ENCODE results near the gene PI4KA.

DNA sequence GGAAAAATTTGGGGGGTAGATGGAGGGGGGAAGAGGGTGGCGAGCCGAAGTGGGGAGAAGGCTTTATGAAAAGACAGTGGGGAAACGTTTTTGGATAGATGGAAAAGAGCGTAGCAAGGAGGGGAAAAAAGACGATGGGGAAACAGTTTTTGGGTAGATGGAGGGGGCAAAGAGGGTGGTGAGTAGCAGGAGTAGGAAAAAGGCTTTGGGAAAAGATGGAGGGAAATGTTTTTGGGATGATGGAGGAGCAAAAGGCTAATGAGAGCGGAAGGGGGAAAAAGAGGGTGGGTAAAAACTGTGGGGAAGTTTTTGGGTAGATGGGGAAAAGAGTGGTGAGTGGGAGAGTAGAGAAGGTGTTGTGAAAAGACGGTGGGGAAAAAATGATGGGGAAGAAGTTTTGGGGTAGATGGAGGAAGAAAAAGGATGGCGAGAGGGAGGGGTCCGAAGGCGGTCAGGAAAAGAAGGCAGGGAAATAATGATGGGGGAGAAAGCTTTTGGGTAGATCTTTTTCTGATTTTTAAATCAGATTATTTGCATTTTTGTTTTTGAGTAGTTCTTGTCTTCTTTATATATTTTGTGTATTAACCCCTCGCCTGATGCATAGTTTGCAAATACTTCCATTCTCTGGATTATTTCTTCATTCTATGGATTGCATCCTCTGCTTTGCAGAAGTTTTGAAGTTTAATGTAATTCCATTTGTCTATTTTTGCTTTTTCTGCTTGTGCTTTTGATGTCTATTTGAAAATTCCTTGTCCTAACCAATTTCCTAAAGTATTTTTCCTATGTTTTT, 200.0 kb downstream of the PI4KA start:
- TF ChIP-seq POLR2AphosphoS5 (IDR thresholded peaks at IDR 0.05; ENCODE audit: low read depth): no peak
- TF ChIP-seq CTCF (IDR thresholded peaks at IDR 0.05; ENCODE audit: insufficient read depth, low read length): no peak
- TF ChIP-seq GABPA (IDR thresholded peaks at IDR 0.05; ENCODE audit: low read depth): no peak

Data from HL-60 (cell line).